HTR-8/SVneo (cell line): ENCODE measurements around the gene NKAIN2.

Experiments
- DNase-seq: peaks from one replicate; pipeline ENCODE4 v3.0.0; 2011; ENCODE audit warnings: low spot score, mixed read lengths; ENCODE audit not compliant: insufficient read length
- FAIRE-seq: peaks from 2 replicates; lab custom pipeline; 2011; peaks lifted over from hg19 to GRCh38; lab: Jason Lieb, UNC

The NKAIN2 gene

DNA sequence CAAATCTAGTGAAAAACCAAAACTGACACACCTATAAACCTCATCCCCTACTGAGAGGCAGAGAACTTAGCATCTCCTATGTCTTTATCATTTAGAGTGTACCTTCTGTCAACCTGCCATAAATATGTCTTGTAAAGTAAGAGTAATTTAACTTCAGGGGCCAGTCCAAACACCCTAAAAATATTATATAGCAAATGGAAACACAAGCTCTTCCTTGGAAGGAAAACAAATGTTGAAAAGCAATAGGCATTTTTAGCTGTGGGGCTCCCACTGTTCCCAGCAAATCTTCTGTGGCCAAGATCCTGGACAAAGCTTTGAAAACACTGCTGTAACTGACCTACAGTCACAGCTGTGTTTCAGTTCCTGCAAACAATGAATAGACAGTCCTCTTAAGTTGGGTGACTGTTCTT is 1018.5 kb downstream of the NKAIN2 start:
- no peak for DNase-seq
- no peak for FAIRE-seq

DNA sequence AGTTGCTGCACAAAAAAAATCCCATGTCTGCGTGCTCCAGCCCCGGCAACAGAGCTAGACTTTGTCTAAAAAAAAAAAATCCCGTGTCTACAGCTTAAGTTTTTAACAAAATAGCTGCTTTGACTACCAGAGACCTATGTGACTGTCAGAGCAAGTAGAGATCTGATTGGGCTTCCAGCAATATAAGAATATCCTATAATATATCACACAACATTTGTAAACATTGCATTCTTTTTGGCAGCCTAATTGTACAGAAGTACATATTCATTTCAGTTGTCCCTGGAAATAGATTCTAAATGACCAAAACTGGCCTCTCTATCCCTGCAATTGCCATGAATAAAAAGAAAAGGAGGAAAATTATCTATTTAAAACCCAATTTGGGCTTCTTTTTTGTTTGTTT is 1019.1 kb downstream of the NKAIN2 start:
- FAIRE-seq (no peak), DNase-seq (no peak)

DNA sequence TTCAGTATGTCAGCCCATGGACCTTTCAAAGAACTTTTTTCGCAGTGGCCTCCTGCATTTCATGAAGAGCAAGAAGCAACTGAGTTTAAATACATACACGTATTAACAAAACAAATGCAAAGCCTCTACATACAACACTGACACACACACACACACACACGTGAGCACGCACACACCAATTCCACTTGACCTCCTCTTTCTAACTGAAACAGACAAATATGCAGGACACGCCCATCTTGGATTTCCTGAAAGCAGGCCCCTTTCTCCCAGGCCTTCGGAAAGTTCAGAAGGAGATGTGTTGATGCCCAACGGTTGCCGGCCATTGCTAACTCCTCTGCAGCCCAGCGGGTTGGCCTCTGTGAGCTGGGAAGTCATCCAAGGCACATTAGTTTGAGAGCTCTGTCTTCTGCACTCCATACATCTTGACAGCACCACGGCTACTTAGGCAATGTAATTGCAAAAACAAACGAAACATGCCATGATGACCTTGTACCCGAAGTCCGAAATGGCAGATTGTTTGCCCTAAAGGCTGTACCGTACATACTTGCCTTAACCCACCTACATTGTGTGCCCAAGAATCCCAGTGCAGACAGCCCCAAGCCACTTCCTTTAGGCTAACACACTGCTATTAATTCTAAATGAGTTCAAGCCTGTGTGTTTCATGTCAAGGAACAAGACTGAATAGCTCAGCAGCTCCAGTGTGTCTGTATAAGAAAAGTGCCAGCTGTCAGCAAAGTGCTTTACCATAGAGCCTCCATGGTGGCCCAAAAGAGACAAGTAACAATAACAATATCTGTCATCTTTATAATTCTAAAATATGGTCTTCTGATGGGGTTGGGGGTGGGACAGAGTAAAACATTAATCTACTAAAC is 1019.8 kb downstream of the NKAIN2 start:
- no peak for DNase-seq
- no peak for FAIRE-seq

GRCh38 chr6:124825564-124825963 is 1021.9 kb downstream of the NKAIN2 start:
- FAIRE-seq (no peak), DNase-seq (no peak)

DNA sequence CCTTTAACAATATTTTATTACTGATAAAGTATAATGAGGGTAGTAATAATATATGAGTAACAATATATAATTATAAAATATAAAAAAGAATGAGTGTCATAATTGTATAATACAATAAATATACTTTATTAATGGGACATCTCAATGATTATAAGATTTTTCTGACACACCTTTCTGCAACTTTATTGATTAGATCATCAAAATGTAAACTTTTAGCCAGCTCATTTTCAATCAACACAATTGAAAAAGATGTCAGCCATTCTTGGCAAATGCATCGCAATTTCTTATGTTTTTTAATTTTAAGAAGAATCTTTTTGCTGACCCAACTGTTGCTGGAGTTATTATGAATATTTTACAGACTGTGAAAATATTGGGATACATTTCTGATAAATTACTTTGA is 1026.2 kb downstream of the NKAIN2 start:
- no peak for DNase-seq
- FAIRE-seq = no peak

- no peak for DNase-seq
- no peak for FAIRE-seq
These were observed 1026.8 kb downstream of the NKAIN2 start for GRCh38 chr6:124830506-124830905.

DNA sequence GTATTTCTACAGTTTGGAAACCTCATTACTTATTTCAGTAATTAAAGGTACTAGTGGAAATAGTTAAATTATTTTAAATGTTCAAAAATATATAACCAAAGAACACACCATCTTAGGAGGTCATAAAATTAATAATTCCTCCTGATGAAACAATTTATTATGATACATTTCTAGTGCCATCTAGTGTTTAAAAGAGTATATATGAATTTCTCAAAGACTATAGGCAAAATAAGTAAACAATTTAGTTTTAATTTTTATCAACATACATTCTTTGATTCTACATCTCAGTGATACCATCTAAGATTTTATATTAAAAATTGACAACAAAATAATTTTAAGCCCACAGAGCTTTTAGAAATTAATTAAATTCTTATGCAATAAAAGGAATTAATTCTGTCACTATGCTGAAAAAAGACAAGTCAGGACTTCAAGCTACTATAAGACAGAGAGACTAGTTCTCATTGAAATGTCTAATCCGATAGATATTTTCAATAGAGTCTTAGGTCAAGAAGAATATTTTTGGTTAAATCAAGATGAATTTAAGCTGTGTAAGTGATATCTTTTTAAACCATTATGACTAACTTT is 1050.8 kb downstream of the NKAIN2 start:
- DNase-seq (no peak), FAIRE-seq (no peak)

DNA sequence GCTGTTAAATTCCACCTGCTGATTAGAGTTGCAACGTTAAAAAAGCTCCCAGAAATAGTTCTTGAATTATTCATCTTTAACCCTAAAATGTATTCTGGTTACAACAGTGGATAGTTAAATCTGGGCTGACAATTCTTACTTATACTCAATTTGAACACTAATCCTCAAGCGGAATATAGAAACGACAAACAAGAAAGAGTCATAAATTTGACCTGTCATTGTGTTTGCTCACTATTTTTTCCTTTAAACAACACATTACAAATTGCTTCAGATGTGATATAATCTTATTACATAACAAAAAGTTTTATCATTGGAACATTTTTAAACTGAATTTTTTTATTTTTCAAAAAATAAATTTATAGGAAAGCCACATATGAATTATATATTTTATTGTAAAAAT is 1054.1 kb downstream of the NKAIN2 start:
- no peak for DNase-seq
- no peak for FAIRE-seq

DNA sequence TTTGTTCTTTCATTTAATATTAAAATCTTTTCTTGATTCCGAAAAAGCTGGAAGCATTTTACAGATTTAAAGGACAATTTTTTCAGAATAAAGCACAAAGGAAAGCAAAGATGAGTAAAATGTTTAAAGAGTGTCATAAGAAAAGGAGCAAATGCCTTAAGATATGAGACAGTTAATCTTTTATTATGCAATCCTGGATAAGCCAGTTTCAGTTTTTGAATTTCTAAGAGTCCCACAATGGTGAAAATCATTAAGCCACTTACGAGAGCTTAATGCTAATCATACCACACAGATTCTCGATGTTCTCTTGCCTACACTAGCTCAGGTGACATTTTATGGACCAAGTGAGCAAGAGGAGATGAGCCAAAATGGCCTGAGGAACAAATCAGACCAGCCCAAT is 1054.9 kb downstream of the NKAIN2 start:
- FAIRE-seq (no peak), DNase-seq (no peak)

GRCh38 chr6:124859366-124859765 is 1055.7 kb downstream of the NKAIN2 start:
- no peak for DNase-seq
- no peak for FAIRE-seq

DNA sequence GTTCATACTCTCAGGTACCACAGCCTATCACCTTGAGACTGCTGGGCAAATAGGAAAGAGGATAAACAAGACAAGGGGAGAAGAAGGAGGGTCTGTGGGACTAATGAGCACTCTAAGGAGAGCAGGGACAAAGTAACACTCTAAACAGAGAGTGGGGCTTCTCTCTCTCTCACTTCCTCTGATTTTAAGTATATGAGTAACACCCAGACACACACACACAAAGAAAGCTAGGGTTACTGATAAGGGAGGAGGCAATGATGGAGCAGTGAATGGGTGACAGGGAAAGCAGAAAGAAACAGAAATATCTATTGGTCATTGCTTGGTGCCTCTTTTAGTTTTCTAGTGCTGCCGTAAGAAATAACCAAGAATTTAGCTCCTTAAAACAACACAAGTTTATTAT is 1062.4 kb downstream of the NKAIN2 start:
- no peak for DNase-seq
- no peak for FAIRE-seq

- FAIRE-seq (no peak), DNase-seq (no peak)
These were observed 1063.5 kb downstream of the NKAIN2 start for GRCh38 chr6:124867121-124867520.

- DNase-seq (no peak), FAIRE-seq (no peak)
These were observed 1064.8 kb downstream of the NKAIN2 start for GRCh38 chr6:124868481-124868880.

- no peak for DNase-seq
- FAIRE-seq = no peak
These were observed 1065.8 kb downstream of the NKAIN2 start for GRCh38 chr6:124869416-124869815.

DNA sequence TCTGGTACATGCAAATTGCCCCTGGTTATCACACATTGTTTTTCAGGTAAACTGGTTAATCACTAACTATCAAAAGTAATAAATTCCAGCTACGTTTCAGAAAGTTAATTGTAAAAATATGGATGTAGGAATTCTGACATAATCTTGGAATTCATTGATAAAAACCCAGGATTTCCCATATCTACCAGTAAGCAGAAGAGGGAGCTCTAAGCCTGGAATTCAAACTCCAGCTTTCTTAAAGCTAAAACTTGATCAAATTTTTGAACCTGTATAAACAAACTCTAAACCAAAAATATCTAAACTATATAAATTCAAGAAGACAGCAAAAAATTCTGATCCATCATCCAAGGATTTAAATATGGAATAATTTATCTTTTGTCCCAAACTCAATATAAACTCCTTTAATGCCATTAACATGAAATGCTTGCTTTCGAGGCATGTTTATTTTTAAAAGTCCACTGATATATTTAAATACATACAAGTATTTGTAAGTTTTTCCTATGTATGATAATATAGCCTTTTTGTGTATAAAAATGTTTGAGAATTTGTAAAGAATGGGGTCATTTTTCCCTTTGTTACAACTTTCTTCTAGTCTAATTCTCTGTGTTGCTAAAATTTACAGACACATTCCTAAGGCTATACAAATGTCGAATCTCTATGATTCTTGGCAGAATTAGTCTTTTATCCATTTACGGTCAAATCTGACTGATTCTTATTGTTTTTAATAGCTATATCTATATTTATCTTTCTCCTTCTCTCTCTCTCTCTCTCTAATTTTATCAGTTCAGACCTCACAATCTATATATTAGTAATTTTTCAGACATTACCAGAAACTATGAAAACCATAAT is 1067.2 kb downstream of the NKAIN2 start:
- FAIRE-seq = no peak
- no peak for DNase-seq

GRCh38 chr6:124872361-124873065 is 1068.8 kb downstream of the NKAIN2 start:
- FAIRE-seq (no peak), DNase-seq (no peak)

DNA sequence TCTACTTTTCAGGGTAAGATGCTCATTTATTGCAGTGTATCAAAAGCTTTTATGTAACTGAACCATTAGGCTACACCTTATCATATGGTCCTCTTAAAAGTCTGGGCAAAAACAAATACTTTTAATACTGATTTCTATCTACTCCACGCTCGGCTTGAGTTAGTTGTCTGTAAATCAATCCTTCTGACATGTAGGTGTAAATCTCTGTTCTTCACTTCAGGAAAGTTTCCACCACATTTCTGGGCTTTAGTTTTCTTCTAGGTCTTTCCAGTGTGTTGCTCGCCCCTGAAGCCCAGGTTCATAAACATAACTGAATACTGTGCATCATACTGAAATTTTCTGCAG is 1069.4 kb downstream of the NKAIN2 start:
- DNase-seq (no peak), FAIRE-seq (no peak)
